Astrocyte of the cerebellum (primary cell): ENCODE data around the gene PLK5.

Source experiments
- DNase-seq: peaks from one replicate; pipeline ENCODE4 v3.0.0-alpha.2; 2011; ENCODE audit warnings: low read depth
- H3K4me3 ChIP-seq: 2 replicates; pipeline ENCODE4 v1.5.1; 2011; ENCODE audit warnings: mild to moderate bottlenecking, low read depth, low read length, moderate library complexity
- in situ Hi-C: cut with HindIII; loops from 2 replicates; pipeline ENCODE4 v1.10.0; 2017; ENCODE audit warnings: low sequenced_read_pairs
- TF ChIP-seq, protein P1 (sequence below): IDR thresholded peaks from 2 replicates; pipeline ENCODE4 v1.5.1; 2012; ENCODE audit warnings: low read length, low read depth, moderate library complexity, mild to moderate bottlenecking; ENCODE audit errors: missing control alignments

The PLK5 gene

DNA sequence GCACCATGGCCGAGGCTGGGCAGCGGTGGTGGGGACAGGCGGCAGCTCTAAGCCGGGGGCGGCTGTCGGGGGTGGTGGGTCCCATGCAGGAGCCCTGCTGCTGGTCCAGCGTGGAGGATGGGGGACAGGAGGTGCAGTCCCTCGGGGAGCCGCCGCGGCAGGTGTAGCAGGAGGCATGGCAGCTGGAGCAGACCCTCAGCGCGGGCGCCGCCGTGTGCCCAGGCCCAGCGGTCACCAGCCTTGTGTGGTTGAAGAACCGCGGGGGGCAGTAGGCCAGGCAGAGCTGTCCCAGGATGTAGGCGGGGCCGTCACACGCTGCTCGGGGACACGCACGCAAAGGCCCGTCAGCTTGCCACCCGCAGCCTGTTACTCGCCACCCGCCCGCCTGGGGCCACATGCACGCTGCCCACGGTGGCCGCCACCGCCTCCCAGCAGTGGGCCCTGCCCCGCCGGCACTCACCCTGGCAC, 42.0 kb upstream of the PLK5 start:
- no peak overlapping the region for H3K4me3 ChIP-seq
- TF ChIP-seq, protein P1, sequence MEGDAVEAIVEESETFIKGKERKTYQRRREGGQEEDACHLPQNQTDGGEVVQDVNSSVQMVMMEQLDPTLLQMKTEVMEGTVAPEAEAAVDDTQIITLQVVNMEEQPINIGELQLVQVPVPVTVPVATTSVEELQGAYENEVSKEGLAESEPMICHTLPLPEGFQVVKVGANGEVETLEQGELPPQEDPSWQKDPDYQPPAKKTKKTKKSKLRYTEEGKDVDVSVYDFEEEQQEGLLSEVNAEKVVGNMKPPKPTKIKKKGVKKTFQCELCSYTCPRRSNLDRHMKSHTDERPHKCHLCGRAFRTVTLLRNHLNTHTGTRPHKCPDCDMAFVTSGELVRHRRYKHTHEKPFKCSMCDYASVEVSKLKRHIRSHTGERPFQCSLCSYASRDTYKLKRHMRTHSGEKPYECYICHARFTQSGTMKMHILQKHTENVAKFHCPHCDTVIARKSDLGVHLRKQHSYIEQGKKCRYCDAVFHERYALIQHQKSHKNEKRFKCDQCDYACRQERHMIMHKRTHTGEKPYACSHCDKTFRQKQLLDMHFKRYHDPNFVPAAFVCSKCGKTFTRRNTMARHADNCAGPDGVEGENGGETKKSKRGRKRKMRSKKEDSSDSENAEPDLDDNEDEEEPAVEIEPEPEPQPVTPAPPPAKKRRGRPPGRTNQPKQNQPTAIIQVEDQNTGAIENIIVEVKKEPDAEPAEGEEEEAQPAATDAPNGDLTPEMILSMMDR = no peak
- in situ Hi-C loops = no loop called here
- no peak for DNase-seq

DNA sequence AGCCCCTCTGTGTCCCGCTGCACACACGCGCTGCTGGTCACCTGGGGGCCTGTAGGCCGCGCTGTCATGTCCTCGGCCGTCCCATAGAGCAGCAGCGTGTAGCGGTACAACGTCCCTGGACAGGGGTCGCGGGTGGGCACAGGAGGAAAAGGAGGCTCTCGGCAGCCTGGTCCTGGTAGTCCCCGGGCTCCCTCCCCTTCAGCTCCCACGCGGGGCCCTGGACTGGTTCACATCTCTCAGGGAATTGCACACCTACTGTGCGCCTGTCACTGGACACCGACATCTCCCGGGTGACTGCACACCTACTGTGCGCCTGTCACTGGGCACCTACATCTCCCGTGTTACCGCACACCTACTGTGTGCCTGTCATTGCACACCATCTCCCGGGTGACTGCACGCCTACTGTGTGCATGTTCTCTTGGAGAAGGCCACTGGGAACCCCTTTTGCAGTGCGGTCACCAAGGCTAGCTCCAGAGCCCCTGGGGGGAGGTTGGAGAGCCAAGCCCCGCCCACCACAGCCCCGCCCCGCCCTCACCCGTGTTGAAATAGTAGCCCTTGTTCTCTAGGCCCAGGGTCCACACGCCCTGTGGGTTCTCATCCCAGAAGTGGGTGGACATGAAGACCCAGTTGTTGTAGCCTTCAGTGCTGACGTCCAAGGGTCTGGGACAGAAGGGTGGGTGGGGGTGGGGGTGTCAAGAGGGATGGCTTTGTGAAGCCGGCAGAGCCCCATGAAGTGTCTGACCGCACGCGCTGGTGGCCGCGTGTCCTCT, 41.3 kb upstream of the PLK5 start:
- no peak overlapping the region for H3K4me3 ChIP-seq
- in situ Hi-C loops = no loop called here
- TF ChIP-seq, protein P1 = no peak
- no peak for DNase-seq

DNA sequence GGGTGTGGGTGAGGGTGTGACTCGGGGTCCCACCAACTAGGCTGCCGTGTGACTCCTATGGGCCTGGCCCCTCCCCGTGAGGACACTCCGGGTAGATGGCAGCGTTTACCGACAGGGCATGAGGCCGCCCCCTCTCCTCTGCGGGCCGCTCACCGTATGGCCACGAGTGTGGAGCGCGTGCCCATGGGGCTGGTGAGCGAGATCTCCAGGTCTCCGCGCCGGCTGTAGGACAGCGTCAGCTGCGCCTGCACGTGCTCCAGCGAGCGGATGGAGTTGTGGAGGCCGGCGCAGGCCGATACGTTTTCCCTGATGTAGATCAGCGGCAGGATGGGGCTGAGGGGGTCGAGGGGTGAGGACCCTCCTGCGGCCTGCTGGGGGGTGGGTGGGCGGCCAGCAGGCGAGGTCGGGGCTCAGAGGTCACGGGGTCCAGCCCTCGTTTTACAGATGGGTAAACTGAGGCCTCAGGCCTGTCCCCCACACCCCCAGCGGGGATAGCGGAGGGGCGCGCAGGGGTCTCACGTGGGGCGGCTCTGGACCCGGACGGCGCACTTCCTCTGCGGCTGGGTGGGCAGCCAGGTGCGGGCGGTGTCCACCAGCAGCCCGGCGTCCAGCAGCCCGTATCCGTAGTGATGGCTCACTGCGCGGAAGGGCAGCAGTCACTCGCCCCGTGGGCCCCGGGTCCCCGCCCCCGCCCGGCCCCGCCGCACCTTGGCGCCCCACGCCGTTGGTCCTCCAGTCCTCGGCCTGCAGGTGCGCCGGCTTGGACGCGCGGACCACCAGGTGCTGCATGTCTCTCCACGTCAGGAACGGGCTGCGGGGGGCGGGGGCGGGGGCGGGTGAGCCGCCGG, 40.5 kb upstream of the PLK5 start:
- H3K4me3 ChIP-seq = no peak overlapping the region
- in situ Hi-C loops = no loop called here
- TF ChIP-seq, protein P1 = no peak
- DNase-seq = no peak

DNA sequence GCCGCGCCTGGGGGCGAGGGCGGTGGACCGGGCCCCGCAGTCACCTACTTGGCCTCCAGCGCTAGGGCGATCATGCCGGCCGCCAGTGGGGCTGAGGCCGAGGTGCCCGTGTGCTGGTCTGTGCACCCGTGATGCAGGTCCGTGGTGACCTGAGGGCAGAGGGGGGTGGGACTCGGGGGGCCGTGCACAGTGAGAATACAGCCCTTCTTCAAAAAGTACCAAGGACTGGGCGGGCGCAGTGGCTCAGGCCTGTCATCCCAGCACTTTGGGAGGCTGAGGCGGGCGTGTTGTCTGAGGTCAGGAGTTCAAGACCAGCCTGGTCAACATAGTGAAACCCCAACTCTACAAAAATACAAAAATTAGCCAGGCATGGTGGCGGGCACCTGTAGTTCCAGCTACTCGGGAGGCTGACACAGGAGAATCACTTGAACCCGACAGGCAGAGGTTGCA, 39.9 kb upstream of the PLK5 start:
- TF ChIP-seq, protein P1 = no peak
- DNase-seq = no peak
- no peak overlapping the region for H3K4me3 ChIP-seq
- in situ Hi-C loops = no loop called here

DNA sequence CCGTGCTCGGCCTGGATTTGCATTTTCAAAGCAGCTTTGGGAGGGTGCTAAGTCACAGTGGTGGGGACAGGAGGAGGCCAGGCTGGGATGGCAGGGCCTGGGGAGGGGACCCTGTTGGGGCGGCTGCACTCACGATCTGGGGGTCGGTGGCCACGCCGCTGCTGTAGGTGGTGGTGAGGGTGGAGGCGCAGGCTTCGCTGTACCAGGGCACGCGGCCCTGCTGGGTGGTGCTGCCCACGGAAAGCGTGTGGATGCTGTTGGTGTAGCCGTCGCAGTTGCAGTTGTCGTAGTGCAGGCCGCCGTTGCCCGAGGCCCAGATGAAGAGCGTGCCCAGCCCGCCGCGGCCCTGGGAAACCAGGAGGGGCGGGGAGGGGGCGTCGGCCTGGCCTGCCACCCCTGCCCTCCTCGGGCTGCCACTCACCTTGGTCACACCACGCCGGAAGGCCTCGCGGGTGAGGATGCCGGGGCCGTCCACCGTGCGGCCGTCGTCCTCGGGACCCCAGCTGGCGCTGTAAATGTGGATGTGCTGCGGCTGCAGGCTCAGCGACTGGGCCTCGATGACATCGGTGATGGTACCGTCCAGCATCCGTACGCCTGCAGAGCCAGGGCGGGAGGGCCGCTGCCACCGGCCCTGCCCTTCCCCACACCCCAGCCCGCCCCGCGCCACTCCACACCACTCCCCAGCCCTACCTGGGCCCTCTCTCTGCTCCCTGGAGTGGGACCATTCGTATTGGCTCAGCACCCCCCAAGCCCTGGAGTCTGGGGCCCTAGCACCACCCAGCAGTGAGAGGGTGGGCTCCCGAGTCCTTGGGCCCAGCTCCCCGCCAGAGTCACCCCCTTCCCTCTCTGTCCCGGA, 36.9 kb upstream of the PLK5 start:
- H3K4me3 ChIP-seq = no peak overlapping the region
- DNase-seq = no peak
- TF ChIP-seq, protein P1 = no peak
- in situ Hi-C loops = no loop called here
